ENCODE measurements around the gene FGF18.
"Not testable (repeated sequence)": the region's sequence is repeated elsewhere in the genome, so short reads cannot be mapped to it uniquely, and the experiment has no call there.

Gene FGF18

DNA sequence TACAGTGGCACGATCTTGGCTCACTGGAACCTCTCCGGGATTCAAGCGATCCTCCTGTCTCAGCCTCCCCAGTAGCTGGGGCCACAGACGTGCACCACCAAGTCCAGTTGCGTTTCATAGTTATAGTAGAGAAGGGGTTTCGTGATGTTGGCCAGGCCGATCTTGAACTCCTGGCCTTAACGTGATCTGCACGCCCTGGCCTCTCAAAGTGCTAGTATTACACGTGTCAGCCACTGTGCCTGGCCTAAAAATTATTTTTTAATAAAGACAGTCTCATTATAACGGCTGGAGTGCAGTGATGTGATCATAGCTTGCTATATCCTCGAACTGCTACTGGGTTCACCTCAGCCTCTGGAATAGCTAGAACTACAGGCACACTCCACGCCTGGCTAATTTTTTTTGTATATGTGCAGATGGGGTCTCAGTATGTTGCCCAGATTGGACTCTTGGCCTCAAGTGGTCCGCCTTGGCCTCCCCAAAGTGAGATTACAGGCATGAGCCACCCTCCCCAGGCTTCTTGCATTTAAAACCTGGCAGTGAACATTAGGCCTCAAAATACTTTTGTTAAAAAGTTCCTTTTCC is 27.4 kb upstream of the FGF18 start:
- TF ChIP-seq, protein P1, sequence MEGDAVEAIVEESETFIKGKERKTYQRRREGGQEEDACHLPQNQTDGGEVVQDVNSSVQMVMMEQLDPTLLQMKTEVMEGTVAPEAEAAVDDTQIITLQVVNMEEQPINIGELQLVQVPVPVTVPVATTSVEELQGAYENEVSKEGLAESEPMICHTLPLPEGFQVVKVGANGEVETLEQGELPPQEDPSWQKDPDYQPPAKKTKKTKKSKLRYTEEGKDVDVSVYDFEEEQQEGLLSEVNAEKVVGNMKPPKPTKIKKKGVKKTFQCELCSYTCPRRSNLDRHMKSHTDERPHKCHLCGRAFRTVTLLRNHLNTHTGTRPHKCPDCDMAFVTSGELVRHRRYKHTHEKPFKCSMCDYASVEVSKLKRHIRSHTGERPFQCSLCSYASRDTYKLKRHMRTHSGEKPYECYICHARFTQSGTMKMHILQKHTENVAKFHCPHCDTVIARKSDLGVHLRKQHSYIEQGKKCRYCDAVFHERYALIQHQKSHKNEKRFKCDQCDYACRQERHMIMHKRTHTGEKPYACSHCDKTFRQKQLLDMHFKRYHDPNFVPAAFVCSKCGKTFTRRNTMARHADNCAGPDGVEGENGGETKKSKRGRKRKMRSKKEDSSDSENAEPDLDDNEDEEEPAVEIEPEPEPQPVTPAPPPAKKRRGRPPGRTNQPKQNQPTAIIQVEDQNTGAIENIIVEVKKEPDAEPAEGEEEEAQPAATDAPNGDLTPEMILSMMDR (IDR thresholded peaks at IDR 0.05; ENCODE audit: low read depth, low read length), result no peak
- no peak overlapping the region for H3K4me3 ChIP-seq (replicated peaks in 1 of 2; ENCODE audit: low read depth in 2 of 2, low read length in 2 of 2)

DNA sequence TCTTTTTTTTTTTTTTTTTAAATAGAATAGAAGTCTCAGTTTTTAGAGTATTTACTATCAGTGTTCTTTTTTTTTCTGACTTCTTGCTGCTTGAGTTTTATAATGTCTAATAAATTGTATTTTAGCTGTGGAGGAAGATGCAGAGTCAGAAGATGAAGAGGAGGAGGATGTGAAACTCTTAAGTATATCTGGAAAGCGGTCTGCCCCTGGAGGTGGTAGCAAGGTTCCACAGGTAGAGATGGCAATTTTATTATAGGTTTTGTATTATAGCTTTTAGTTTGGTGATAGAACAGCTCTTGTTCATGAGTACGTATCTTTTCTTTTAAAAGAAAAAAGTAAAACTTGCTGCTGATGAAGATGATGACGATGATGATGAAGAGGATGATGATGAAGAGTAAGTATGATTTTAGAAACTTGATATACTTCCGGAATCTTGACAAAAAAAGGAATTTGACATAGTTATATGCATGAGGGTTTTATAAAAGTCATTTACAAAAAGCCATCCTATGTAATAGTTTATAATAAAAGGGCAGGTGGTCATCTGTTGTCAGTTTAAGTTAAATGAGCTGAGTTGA is 26.8 kb upstream of the FGF18 start:
- H3K4me3 ChIP-seq (replicated peaks in 1 of 2; ENCODE audit: low read depth in 2 of 2, low read length in 2 of 2), result no peak overlapping the region
- TF ChIP-seq, protein P1 (IDR thresholded peaks at IDR 0.05; ENCODE audit: low read depth, low read length), result no peak
- no peak for DNase-seq (ENCODE audit: low read depth in 2 of 2)

More for the DNA sequence above, 27.4 kb upstream of the FGF18 start:
- DNase-seq (ENCODE audit: low read depth in 2 of 2), result no peak

DNA sequence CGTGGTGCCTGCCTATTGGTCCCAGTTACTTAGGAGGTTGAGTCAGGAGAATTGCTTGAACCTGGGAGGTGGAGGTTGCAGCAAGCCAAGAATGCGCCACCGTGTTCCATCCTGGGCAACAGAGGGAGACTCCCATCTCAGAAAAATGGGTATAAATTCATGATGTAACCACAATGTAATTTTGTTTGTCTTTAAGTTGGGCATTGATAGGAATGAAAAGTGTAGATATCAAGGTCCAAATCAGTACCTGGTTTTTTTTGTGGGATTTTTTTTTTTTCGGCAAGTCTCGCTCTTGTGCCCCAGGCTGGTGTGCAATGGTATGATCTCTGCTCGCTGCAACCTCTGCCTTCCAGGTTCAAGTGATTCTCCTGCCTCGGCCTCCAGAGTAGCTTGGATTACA is 24.4 kb upstream of the FGF18 start:
- no peak for DNase-seq (ENCODE audit: low read depth in 2 of 2)
- H3K4me3 ChIP-seq (replicated peaks in 1 of 2; ENCODE audit: low read depth in 2 of 2, low read length in 2 of 2), result no peak overlapping the region
- TF ChIP-seq, protein P1 (IDR thresholded peaks at IDR 0.05; ENCODE audit: low read depth, low read length), result no peak

DNA sequence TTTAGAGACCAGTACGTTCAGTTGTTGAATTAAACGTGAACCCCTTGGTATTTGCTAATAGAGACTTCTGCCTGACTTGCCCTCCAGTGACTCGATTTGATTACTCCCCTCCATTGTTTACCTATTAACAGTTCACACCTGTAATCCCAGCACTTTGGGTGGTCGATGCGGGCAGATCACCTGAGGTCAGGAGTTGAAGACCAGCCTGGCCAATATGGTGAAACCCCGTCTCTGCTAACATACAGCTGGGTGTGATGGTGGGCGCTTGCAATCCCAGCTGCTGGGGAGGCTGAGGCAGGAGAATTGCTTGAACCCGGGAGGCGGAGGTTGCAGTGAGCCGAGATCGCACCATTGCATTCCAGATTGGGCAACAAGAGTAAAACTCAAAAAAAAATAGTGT is 22.9 kb upstream of the FGF18 start:
- not testable (repeated sequence) for H3K4me3 ChIP-seq (replicated peaks in 1 of 2; ENCODE audit: low read depth in 2 of 2, low read length in 2 of 2); DNase-seq (ENCODE audit: low read depth in 2 of 2)

DNA sequence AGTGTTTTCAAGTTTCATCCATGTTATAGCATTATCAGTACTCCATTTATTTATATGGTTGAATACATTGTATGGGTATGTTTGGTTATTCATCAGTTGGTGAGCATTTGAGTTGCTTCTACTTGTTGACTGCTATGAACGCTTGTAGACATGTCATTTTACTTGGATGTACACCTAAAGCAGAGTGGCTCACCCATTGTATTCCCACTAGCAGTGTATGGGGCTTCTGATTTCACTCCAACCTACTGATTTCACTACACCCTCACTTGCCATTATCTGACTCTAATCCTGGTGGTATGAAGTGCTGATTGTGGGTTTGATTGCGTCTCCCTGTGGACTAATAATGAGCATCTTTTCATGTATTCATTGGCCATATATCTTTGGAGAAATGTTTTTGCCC is 22.3 kb upstream of the FGF18 start:
- H3K4me3 ChIP-seq (replicated peaks in 1 of 2; ENCODE audit: low read depth in 2 of 2, low read length in 2 of 2), result no peak overlapping the region
- no peak for DNase-seq (ENCODE audit: low read depth in 2 of 2)
- TF ChIP-seq, protein P1 (IDR thresholded peaks at IDR 0.05; ENCODE audit: low read depth, low read length), result no peak

DNA sequence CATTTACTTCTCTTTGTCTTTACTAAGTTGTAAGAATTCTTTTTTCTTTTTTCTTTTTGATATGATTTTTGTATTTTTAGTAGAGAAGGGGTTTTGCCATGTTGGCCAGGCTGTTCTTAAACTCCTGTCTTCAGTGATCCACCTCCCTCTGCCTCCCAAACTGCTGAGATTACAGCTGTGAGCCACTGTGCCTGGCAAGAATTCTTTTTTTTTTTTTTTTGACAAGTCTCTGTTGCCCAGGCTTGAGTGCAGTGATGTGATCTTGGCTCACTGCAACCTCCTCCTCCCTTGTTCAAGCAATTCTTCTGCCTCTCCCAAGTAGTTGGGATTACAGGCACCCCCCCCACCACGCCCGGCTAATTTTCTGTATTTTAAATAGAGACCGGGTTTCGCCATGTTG is 21.8 kb upstream of the FGF18 start:
- DNase-seq (ENCODE audit: low read depth in 2 of 2), result no peak
- TF ChIP-seq, protein P1 (IDR thresholded peaks at IDR 0.05; ENCODE audit: low read depth, low read length), result no peak

DNA sequence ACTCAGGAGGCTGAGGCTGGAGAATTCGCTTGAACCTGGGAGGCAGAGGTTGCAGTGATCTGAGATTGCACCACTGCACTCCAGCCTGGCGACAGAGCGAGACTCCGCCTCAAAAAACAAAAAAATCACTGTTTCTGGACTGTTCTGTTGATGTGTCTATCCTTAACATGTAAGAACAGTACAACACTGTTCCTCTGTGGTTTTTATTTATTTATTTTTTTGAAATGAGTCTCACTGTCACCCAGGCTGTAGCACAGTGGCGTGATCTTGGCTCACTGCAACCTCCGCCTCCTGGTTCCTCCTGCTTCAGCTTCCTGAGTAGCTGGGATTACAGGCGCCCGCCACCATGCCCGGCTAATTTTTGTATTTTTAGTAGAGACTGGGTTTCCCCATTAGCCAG is 20.8 kb upstream of the FGF18 start:
- H3K4me3 ChIP-seq (replicated peaks in 1 of 2; ENCODE audit: low read depth in 2 of 2, low read length in 2 of 2); DNase-seq (ENCODE audit: low read depth in 2 of 2): not testable (repeated sequence)

More for the DNA sequence above, 21.8 kb upstream of the FGF18 start:
- no peak overlapping the region for H3K4me3 ChIP-seq (replicated peaks in 1 of 2; ENCODE audit: low read depth in 2 of 2, low read length in 2 of 2)

DNA sequence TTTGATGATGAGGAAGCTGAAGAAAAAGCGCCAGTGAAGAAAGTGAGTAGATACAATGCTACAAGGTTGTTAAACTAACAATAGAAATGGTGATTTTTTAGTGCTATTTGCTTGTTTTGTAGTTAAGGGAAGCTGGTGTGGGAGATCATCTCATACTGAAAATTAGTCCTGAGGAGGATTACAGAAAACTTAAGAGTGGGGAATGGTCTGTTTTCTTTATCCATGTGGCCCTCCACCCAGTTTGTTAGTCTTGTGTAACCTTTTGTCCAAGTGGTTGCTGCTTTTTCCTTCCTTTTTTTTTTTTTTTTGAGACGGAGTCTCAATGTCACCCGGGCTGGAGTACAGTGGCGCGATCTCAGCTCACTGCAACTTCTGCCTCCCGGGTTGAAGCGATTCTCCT is 19.3 kb upstream of the FGF18 start:
- no peak overlapping the region for H3K4me3 ChIP-seq (replicated peaks in 1 of 2; ENCODE audit: low read depth in 2 of 2, low read length in 2 of 2)
- TF ChIP-seq, protein P1 (IDR thresholded peaks at IDR 0.05; ENCODE audit: low read depth, low read length), result no peak
- no peak for DNase-seq (ENCODE audit: low read depth in 2 of 2)

Data from cardiac fibroblast (primary cell).